H1 (cell line): Measurements from ENCODE around the gene COBLL1. TPM values are rescaled to one million over a fixed set of nuclear protein-coding genes. Genes with fewer than 3 reads are reported as not detected.

ENCODE experiments used
- CTCF ChIA-PET: fragments of 300-600 bp; sonication (Branson Sonifier 250); formaldehyde crosslinking; loops from one replicate; lab custom pipeline; 2021; ENCODE audit not compliant: partially characterized antibody; lab: Charles Lee
- POLR2A ChIA-PET: fragments of 300-600 bp; sonication (Branson Sonifier 250); formaldehyde crosslinking; loops from one replicate; lab custom pipeline; 2021; ENCODE audit warnings: inconsistent platforms; ENCODE audit not compliant: partially characterized antibody; lab: Charles Lee
- DNase-seq, 2 experiments: peaks; one replicate each; pipeline versions ENCODE4 v3.0.0 to v3.0.0-alpha.2; 2010 to 2022; ENCODE audit warnings: low spot score in 2 of 2, low read depth in 1 of 2, mixed read lengths in 1 of 2
- FAIRE-seq: peaks from 2 replicates; lab custom pipeline; 2011; peaks lifted over from hg19 to GRCh38; lab: Jason Lieb, UNC
- H2AFZ ChIP-seq: 2 replicates; pipeline ENCODE4 v1.8.1; 2012; ENCODE audit warnings: low read length, inconsistent platforms
- H2AK5ac ChIP-seq: 2 replicates; pipeline ENCODE4 v1.6.1; 2013; ENCODE audit warnings: low read depth, low read length
- H2BK120ac ChIP-seq: replicated peaks from 2 replicates; pipeline ENCODE3; 2013; ENCODE audit warnings: low read depth, low read length, inconsistent platforms
- H2BK12ac ChIP-seq: 2 replicates; pipeline ENCODE4 v1.6.1; 2013; ENCODE audit warnings: low read depth, low read length
- H2BK15ac ChIP-seq: 2 replicates; pipeline ENCODE4 v1.6.1; 2013; ENCODE audit warnings: low read length
- H2BK20ac ChIP-seq: 2 replicates; pipeline ENCODE4 v1.6.1; 2013; ENCODE audit warnings: low read length
- H2BK5ac ChIP-seq: 2 replicates; pipeline ENCODE4 v1.6.1; 2013; ENCODE audit warnings: low read depth, low read length
- H3K14ac ChIP-seq: 2 replicates; pipeline ENCODE4 v1.6.1; 2013; ENCODE audit warnings: inconsistent platforms; ENCODE audit not compliant: insufficient read length
- H3K18ac ChIP-seq: 2 replicates; pipeline ENCODE4 v1.6.1; 2013; ENCODE audit warnings: low read length; ENCODE audit errors: extremely low read depth
- H3K23ac ChIP-seq: 2 replicates; pipeline ENCODE4 v1.6.1; 2013; ENCODE audit warnings: inconsistent platforms; ENCODE audit not compliant: insufficient read length
- H3K23me2 ChIP-seq: 2 replicates; pipeline ENCODE4 v1.6.1; 2013; ENCODE audit warnings: low read depth, low read length
- H3K27ac ChIP-seq: 2 replicates; pipeline ENCODE4 v1.6.1; 2011; ENCODE audit warnings: low read depth, low read length, inconsistent platforms
- H3K27me3 ChIP-seq, 4 experiments: replicated peaks in 1 of 4; 1 replicate in 1 of 4; 2 replicates in 3 of 4; pipeline versions ENCODE4 v1.6.1 to v1.8.1; 2011 to 2013; ENCODE audit warnings: low read length in 3 of 4, mild to moderate bottlenecking in 3 of 4, inconsistent platforms in 2 of 4, mixed read lengths in 2 of 4, moderate library complexity in 1 of 4; ENCODE audit not compliant: control insufficient read depth in 3 of 4, insufficient read depth in 3 of 4; ENCODE audit errors: extremely low read depth in 1 of 4
- H3K36me3 ChIP-seq, 4 experiments: 2 replicates each; pipeline versions ENCODE4 v1.6.1 to v1.8.1; 2011 to 2013; ENCODE audit warnings: mild to moderate bottlenecking in 4 of 4, low read length in 3 of 4, moderate library complexity in 2 of 4, control low read depth in 1 of 4, inconsistent platforms in 1 of 4; ENCODE audit not compliant: insufficient read depth in 4 of 4, control insufficient read depth in 2 of 4
- H3K4ac ChIP-seq: replicated peaks from 2 replicates; pipeline ENCODE3; 2013; ENCODE audit warnings: low read length, low read depth, mixed read lengths, inconsistent platforms; ENCODE audit not compliant: insufficient read length
- H3K4me1 ChIP-seq, 4 experiments: replicated peaks in 1 of 4; 1 replicate in 1 of 4; 2 replicates in 3 of 4; pipeline versions ENCODE4 v1.6.1 to v1.8.1; 2011 to 2013; ENCODE audit warnings: low read length in 3 of 4, inconsistent platforms in 2 of 4, mixed read lengths in 1 of 4; ENCODE audit not compliant: insufficient read depth in 4 of 4, control insufficient read depth in 3 of 4
- H3K4me2 ChIP-seq, 2 experiments: 2 replicates each; pipeline versions ENCODE4 v1.6.1 to v1.8.1; 2011 to 2013; ENCODE audit warnings: low read depth in 2 of 2, low read length in 2 of 2, control low read depth in 1 of 2, inconsistent platforms in 1 of 2, mild to moderate bottlenecking in 1 of 2; ENCODE audit not compliant: insufficient read depth in 1 of 2
- H3K4me3 ChIP-seq, 4 experiments: fragments of 200-600, 300-600 bp in 1 of 4; sonication (generic), shearing (Covaris generic), sonication (Bioruptor Twin) in 1 of 4; 2 replicates each; pipeline versions ENCODE4 v1.5.1 to v1.8.1; 2011 to 2016; ENCODE audit warnings: low read length in 4 of 4, low read depth in 3 of 4, control low read depth in 2 of 4, inconsistent platforms in 2 of 4, mild to moderate bottlenecking in 2 of 4, mixed read lengths in 1 of 4, moderate library complexity in 1 of 4; ENCODE audit not compliant: insufficient read depth in 2 of 4; ENCODE audit errors: extremely low read depth in 1 of 4
- H3K56ac ChIP-seq: replicated peaks from 2 replicates; pipeline ENCODE3; 2013; ENCODE audit warnings: low read depth, mild to moderate bottlenecking, mixed read lengths, low read length, inconsistent platforms; ENCODE audit not compliant: insufficient read length
- H3K79me1 ChIP-seq: 2 replicates; pipeline ENCODE4 v1.6.1; 2013; ENCODE audit warnings: low read depth, low read length, control low read depth
- H3K79me2 ChIP-seq, 2 experiments: 2 replicates each; pipeline versions ENCODE4 v1.6.1 to v1.8.1; 2012 to 2013; ENCODE audit warnings: low read length in 2 of 2, mild to moderate bottlenecking in 2 of 2, inconsistent platforms in 1 of 2; ENCODE audit not compliant: insufficient read depth in 2 of 2, control insufficient read depth in 1 of 2
- H3K9ac ChIP-seq, 4 experiments: replicated peaks in 1 of 4; 1 replicate in 1 of 4; 2 replicates in 3 of 4; pipeline versions ENCODE4 v1.6.1 to v1.8.1; 2011 to 2013; ENCODE audit warnings: low read depth in 3 of 4, low read length in 3 of 4, control low read depth in 2 of 4, mild to moderate bottlenecking in 2 of 4, moderate library complexity in 2 of 4, inconsistent platforms in 1 of 4; ENCODE audit errors: extremely low read depth in 1 of 4
- H3K9me3 ChIP-seq, 2 experiments: 2 replicates each; pipeline versions ENCODE4 v1.6.1 to v1.8.1; 2012 to 2013; ENCODE audit warnings: mild to moderate bottlenecking in 2 of 2, moderate library complexity in 2 of 2, control low read depth in 1 of 2, inconsistent platforms in 1 of 2, low read depth in 1 of 2, low read length in 1 of 2, mixed read lengths in 1 of 2; ENCODE audit not compliant: insufficient read depth in 2 of 2
- H4K20me1 ChIP-seq, 2 experiments: replicated peaks in 1 of 2; 2 replicates each; pipeline versions ENCODE3 to v1.8.1; 2011 to 2013; ENCODE audit warnings: inconsistent platforms in 2 of 2, low read length in 2 of 2, mild to moderate bottlenecking in 1 of 2; ENCODE audit not compliant: insufficient read depth in 2 of 2, control insufficient read depth in 1 of 2
- H4K5ac ChIP-seq: 2 replicates; pipeline ENCODE4 v1.6.1; 2013; ENCODE audit warnings: low read length, low read depth, mixed read lengths, inconsistent platforms; ENCODE audit not compliant: insufficient read length
- H4K8ac ChIP-seq: 2 replicates; pipeline ENCODE4 v1.8.0; 2013; ENCODE audit warnings: mild to moderate bottlenecking, moderate library complexity, low read length, inconsistent platforms; ENCODE audit not compliant: insufficient read depth; ENCODE audit errors: extremely low read depth
- H4K91ac ChIP-seq: replicated peaks from 2 replicates; pipeline ENCODE3; 2013; ENCODE audit warnings: low read length, mixed read lengths, inconsistent platforms; ENCODE audit not compliant: insufficient read length
- MAFK ChIP-seq: IDR thresholded peaks from 2 replicates; pipeline ENCODE4 v1.6.1; 2012; ENCODE audit warnings: low read depth, mild to moderate bottlenecking, improper control_type of control experiment, low read length
- NRF1 ChIP-seq: IDR thresholded peaks from 2 replicates; pipeline ENCODE4 v1.6.1; 2011; ENCODE audit warnings: mild to moderate bottlenecking, low read depth, low read length, improper control_type of control experiment
- POLR2AphosphoS5 ChIP-seq: IDR thresholded peaks from 2 replicates; pipeline ENCODE4 v1.6.1; 2011; ENCODE audit warnings: low read depth, low read length
- SP4 ChIP-seq: IDR thresholded peaks from 2 replicates; pipeline ENCODE4 v1.6.1; 2012; ENCODE audit warnings: low read length, inconsistent platforms
- TAF1 ChIP-seq: IDR thresholded peaks from 2 replicates; pipeline ENCODE4 v1.6.1; 2011; ENCODE audit warnings: mild to moderate bottlenecking, low read depth, low read length
- WGBS, 2 experiments: shearing (Covaris generic) in 1 of 2; methylation state at CpG; one replicate each; pipeline versions ENCODE4 v1.1.6 to v1.1.7; 2013 to 2015; ENCODE audit warnings: low lambda C conversion rate in 2 of 2, mixed read lengths in 2 of 2, inconsistent platforms in 1 of 2, low coverage in 1 of 2, missing lambda C conversion rate in 1 of 2; ENCODE audit not compliant: insufficient replicate concordance in 2 of 2, insufficient coverage in 1 of 2, insufficient read length in 1 of 2; ENCODE audit errors: extremely low coverage in 1 of 2, missing lambda C conversion rate in 1 of 2; 5-methylcytosine and 5-hydroxymethylcytosine counted together
- polyA plus RNA-seq, 7 experiments: library from polyadenylated mRNA; depleted of rRNA in 3 of 7; stranded (reverse) in 5 of 7; unstranded in 2 of 7; fragments of >200 nt in 5 of 7; fragments of 200-250 nt in 2 of 7; gene quantifications; 1 replicate in 5 of 7; 2 replicates in 1 of 7; 4 replicates in 1 of 7; pipeline versions ENCODE4 v1.2.1 to v1.2.3, GENCODE V29; 2011 to 2013; ENCODE audit warnings: missing spikeins in 2 of 7, mixed read lengths in 2 of 7
- total RNA-seq: library from RNA; stranded (reverse); fragmentation: NEBNext Ultra II Directional; extraction: Animal tissue kit (Norgen Biotek cat#: 25700); gene quantifications from 2 replicates; pipeline ENCODE4 v1.2.1, GENCODE V29; 2021

COBLL1 gene
- total and polyA plus RNA-seq, 2 of the 8 experiments (the other 6 are each of a cell fraction or from before 2014, with no cell fraction given), result 2.2 to 6.2 TPM

DNA sequence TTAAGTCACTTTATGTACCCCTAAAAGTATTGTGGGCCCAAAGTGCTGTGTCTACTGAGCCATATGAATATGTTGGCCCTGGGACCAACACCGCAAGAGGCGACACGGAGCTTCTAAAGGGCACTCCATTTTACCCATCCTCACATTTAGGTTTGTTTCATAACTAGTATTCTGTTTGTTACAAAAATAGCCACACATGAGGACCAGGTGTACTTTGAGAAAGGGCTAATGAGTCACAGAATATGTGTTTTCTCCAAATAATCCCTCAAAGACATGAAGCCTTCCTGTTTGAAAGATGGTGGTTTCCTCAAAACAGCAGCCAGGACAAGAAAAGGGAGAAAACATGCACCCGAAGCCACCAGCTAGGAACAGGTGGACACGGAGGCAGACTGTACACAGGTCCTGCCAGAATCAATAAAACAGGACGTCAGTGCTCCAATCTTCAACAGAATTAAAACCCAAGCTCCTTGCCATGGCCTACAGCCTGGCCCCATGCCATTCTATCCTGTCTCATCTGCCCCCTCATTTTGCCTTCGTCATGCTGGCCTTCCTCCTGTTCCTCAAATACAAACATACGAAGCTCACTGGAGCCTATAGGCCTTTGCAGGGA is 198.6 kb downstream of the COBLL1 start:
- Histone ChIP-seq H3K14ac (no peak overlapping the region), H2AFZ (0 out of 2 replicates have a peak overlapping the region, but pooled peaks have one; percentile 3), H3K36me3 (no peaks in the 10 kb centered on the region), H3K18ac (no peak overlapping the region), H2BK15ac (no peak overlapping the region), H4K91ac (no peak overlapping the region), H4K8ac (no peak overlapping the region), H3K4ac (no peak overlapping the region), H2BK120ac (no peak overlapping the region), H3K4me2 (no peak overlapping the region), H3K79me1 (no peaks in the 10 kb centered on the region), H3K79me2 (no peaks in the 10 kb centered on the region), H4K20me1 (no peaks in the 10 kb centered on the region), H2AK5ac (no peak overlapping the region), H3K4me1 (peaks cover 0 to 3% (median 0%) of the 10 kb centered on the region in 4 experiments; a peak in 1 of 7 replicates), H3K9ac (no peak overlapping the region), H3K4me3 (no peak overlapping the region), H3K27ac (no peak overlapping the region), H3K56ac (no peak overlapping the region), H3K27me3 (no peaks in the 10 kb centered on the region), H2BK5ac (no peak overlapping the region), H2BK12ac (no peak overlapping the region), H3K9me3 (peaks cover 0 to 5% of the 10 kb centered on the region in 2 experiments; a peak in 1 of 4 replicates), H4K5ac (no peak overlapping the region), H3K23ac (no peak overlapping the region), H2BK20ac (no peak overlapping the region), H3K23me2 (no peaks in the 10 kb centered on the region)
- CTCF ChIA-PET, result interaction anchor here (0.9 to 1.9 kb wide), 6 partner anchors 10 to 83 kb away, joined by 3 to 9 read pairs (median 4); no protein-coding TSS in a partner anchor
- FAIRE-seq (no peak), DNase-seq (no peak)
- TF ChIP-seq NRF1 (no peak), POLR2AphosphoS5 (no peak), SP4 (no peak), TAF1 (no peak), MAFK (no peak)
- WGBS, 2 experiments, result 95% methylated on average over 8 of the region's 8 CpGs; no CpG with 5 or more reads in 1 of the 2 experiments
- POLR2A ChIA-PET, result interaction anchor here (1.6 to 1.7 kb wide), 2 partner anchors 19 to 21 kb away, joined by 4 to 7 read pairs; no protein-coding TSS in a partner anchor
